Peyer's patch (tissue), 4 donors: Measurements from ENCODE around the gene CCL26.

ENCODE experiments used
- CTCF ChIP-seq, 6 experiments: fragments of 450-650 bp in 4 of 6; fragments of 200-600 bp in 2 of 6; sonication (generic) in 1 of 6; IDR thresholded peaks; one replicate each; pipeline ENCODE4 v1.5.1; 2017 to 2019; ENCODE audit warnings: antibody characterized with exemption in 6 of 6, mild to moderate bottlenecking in 3 of 6, moderate library complexity in 1 of 6
- POLR2A ChIP-seq, 2 donors: fragments of 450-650 bp; IDR thresholded peaks; one replicate each; pipeline ENCODE4 v1.5.1; 2017; ENCODE audit warnings: antibody characterized with exemption in 2 of 2, mild to moderate bottlenecking in 2 of 2, moderate library complexity in 2 of 2

- TF ChIP-seq CTCF (IDR thresholded peaks at IDR 0.05) (no peak), POLR2A (IDR thresholded peaks at IDR 0.05) (no peak)
Measured at GRCh38 chr7:75737856-75738603, 34.0 kb downstream of the CCL26 start.
